Stimulated activated CD8-positive, alpha-beta memory T cell treated with anti-CD3 and anti-CD28 coated beads, Interleukin-7, amount 100 ng/mL, for 1 hour (primary cell): ENCODE results near the gene OVAAL.
"Not testable (repeated sequence)": the region's sequence is repeated elsewhere in the genome, so short reads cannot be mapped to it uniquely, and the experiment has no call there.

Experiments used
- DNase-seq, 2 donors: peaks; one replicate each; pipeline ENCODE4 v3.0.0-alpha.2; 2020; ENCODE audit warnings: low read depth in 2 of 2

OVAAL gene

DNA sequence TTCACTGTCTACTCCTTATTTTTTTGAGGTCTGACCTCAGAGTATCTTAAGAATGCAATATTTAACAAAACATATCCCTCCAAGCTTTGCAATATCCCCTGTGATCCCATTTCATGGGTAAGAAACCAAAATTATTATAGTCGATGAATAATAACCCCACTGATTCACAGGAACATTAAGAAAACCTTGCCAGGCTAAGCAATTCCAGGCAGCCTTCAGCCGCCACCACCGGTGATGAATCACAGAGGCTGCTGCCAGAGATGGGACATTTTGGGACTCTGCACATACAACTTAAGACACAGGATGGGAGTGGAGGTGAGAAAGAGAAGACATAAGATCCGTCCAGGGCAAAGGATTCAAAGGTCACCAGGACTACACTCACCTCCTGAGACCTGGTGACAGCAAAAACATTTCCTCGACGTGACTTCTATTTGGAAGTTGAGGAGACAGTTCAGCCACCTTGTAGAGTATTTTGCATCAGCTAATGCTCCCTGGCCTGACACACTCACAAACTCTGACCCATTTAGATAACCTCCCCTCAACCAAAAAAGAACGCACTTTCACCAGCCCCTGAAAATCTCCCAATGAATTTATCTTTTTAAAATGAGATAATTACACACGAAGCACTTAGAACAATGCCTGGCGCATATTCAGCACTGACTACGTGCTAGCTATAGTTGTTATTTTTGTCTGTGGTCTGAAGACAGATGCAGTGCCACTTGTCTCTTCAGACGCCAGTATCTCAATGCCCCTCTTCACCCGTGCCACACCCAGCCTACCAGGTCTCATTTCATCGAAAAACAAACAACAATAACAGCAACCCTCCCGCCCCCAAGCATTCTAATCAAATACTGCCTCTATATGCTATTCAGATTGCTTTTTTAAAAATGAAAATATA lies 17.8 kb upstream of the OVAAL start:
- no peak for DNase-seq

DNA sequence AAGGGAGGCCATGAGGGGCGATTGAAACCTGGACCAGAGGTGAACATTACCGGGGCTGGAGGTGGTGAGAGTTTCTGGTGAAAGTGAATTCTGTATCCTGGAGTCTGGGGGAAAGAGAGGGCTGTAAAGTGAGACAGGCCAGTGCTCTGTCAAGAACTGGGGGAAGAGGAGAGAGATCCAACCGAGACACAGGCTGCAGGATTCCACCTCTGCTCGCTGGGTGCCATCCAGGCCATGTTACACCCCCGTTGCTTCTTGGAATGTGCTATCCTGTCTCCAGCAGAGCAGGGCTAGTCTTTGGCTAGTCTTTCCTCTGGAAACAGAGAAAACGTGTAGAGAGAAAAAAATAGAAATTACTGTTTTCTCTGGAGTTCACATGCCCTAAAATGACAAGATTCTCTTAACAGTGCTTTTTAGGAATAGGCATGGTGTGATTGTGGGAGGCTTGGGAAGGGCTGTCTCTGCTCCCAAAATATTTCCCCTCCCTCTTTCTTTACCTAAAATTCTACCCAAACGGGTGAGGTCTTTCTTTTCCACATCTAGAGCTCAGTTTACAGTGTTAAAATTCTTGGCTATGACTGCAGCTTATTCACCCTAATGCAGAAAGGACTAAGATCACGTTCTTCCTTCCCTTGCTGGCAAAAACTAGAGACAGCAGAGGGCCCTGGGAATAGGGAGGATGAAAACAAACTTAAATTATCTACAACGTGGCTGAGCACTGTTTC lies 16.5 kb upstream of the OVAAL start:
- no peak for DNase-seq

GRCh38 chr1:180542838-180543145 lies 16.0 kb upstream of the OVAAL start:
- DNase-seq = no peak

- DNase-seq = no peak
These were observed 14.7 kb upstream of the OVAAL start for GRCh38 chr1:180544050-180544449.

GRCh38 chr1:180545991-180546390 lies 12.8 kb upstream of the OVAAL start:
- DNase-seq = no peak

DNA sequence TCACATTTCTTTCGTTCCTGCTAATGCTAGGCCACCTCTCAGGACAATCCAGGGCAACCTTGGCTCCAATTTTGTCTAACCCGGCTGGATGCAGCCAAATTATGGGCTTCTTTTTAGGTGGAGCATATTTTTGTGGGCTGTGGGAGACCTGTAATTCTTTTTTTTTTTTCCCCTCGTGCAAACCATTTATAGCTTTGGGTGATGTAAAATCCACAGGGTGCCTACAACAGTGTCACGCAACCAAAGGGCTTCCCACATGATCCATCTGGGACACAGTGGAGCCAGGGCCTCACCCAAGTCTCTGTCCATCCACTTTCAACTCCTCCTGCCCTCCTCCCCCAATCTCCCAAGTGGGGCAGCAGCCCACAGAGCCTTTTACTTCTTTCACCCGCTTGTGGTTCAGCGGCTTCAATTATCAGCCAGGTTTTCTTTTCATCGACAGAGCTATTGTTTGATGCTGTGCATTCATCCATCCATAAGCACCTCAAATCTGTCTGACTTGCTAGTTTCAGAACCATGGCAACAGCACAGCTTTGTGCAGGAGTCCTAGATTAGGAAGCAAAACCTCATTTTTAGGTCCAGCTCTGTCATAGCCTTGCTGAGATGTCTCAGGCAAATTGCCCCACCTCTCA lies 10.0 kb upstream of the OVAAL start:
- DNase-seq = no peak

GRCh38 chr1:180549770-180550169 lies 9.0 kb upstream of the OVAAL start:
- DNase-seq = not testable (repeated sequence)

GRCh38 chr1:180550241-180550640 lies 8.5 kb upstream of the OVAAL start:
- DNase-seq = no peak

GRCh38 chr1:180551997-180552396 lies 6.8 kb upstream of the OVAAL start:
- no peak for DNase-seq

DNA sequence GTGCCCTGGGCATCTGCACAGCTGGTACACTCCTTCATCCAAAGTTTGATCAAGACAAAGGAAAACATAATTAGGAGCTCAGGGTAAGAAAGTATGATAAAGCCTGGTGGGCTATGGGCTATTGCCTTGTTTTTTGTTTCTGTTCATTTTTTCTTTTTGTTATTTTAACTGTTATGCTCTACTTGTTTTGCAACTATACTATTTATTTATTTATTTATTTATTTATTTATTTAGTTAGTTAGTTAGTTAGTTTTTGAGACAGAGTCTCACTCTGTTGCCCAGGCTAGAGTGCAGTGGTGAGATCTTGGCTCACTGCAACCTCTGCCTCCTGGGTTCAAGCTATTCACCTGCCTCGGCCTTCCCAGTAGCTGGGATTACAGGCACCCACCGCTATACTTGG lies 5.7 kb upstream of the OVAAL start:
- DNase-seq = not testable (repeated sequence)

DNA sequence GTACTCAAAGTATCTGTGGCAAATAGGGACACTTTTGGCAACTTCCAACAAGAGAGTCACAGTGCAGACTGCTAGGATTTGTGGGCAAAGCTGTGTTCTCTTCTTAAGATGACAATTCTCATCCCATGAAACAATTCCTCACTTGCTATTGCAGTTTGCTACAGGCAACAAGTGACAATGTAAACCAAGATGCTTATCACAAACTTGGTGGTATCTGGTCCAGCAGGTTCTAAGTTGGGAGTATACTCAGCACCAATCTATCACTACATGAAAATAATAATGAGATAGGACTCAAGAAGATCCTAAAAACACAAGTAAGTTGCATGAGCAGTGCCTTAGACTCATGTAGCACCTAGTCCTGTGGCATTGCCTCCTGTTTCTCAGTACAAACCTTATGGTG lies 3.4 kb upstream of the OVAAL start:
- DNase-seq = no peak

GRCh38 chr1:180560200-180560867 lies 1.6 kb downstream of the OVAAL start:
- DNase-seq = no peak

DNA sequence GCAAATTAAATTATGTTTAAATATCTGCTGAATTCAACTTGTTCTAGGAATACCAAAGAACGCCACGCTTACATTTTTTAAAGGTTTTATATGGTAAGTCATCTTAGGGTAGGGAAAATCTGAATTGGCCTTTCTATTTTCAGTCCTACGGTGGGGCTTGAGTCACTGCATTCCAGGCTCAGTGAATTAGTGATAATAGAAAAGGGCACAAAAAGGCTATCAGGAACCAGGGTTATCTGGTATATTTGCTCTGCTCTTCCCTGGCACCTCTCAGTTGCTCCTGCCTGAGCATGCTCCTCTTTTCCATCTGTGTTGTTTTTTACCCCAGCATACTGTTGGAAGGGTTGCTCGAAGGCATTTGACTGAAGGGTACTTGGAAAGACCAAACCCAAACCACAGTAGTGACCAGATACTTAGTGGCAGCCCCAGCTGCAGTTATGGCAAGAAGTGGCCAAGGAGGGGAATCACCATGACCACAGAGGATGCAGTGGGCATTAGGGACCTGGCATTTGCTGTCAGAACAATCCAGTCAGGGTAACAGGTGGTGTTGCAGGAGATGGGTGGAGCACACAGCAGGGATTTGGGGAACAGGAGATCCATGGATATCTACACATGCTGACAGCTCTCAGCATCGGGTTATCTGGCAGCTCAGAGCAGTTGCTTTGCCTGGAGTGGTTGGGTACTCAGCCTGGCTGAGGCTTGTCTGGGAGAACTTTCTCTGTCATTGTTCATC lies 2.3 kb downstream of the OVAAL start:
- no peak for DNase-seq

DNA sequence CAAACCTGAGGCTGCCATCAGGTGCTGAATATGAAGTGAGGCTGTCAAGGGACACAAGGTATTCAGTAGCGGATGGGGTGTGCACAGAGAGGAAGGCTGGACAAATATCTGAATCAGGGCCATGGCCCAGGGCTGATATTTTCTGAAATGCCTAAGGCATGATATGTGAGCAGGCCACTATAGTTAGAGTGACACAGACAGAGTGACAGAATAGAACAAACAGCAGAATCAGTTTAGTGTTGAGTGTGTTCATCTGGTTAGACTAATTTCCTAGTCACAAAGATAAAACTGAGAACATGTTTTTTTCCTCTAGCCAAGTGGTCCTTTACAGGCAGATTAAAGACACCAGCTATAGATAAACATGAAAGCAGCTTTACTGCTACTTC lies 3.9 kb downstream of the OVAAL start:
- DNase-seq = no peak

- no peak for DNase-seq
These were observed 4.5 kb downstream of the OVAAL start for GRCh38 chr1:180563026-180563827.

- no peak for DNase-seq
These were observed 6.5 kb downstream of the OVAAL start for GRCh38 chr1:180565121-180565871.

GRCh38 chr1:180566026-180566425 lies 7.3 kb downstream of the OVAAL start:
- DNase-seq = no peak

DNA sequence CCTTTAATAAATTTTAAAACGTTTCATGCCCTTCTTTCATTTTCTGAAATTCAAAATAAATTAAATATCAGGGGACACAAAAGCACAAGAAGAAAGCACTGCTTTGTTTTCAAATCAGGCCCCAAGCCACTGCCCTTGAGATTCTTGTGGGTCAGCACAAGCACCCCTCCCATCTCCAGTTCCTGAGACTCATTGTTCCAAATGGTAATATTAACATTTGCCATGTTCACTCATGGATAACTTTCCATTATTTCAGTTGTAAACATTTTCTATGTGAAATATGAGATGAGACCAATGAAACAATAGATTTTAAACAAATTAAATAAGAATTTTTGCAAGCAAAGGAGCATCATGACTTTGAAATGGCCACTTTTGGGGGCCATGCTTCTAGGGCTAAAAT lies 7.7 kb downstream of the OVAAL start:
- no peak for DNase-seq

- no peak for DNase-seq
These were observed 8.9 kb downstream of the OVAAL start for GRCh38 chr1:180567654-180568053.

- DNase-seq = no peak
These were observed 9.4 kb downstream of the OVAAL start for GRCh38 chr1:180568184-180568583.
